PC-9 (cell line): ENCODE measurements around the gene ANKFY1. TPM values are rescaled to one million over a fixed set of nuclear protein-coding genes. Genes with fewer than 3 reads are reported as not detected.
A peak's percentile ranks its signal among the peaks of the same experiment; 100 is the strongest.

Experiments
- BruUV-seq: library from RNA; stranded (reverse); fragments of 400-500 nt; replicated peaks from 2 replicates; lab custom pipeline; 2021; lab: Mats Ljungman, UMichigan
- CTCF ChIA-PET: fragments of 300-600 bp; sonication (Branson Sonifier 250); formaldehyde crosslinking; loops from one replicate; lab custom pipeline; 2022; ENCODE audit warnings: antibody characterized with exemption; lab: Charles Lee
- POLR2A ChIA-PET: fragments of 300-600 bp; sonication (Branson Sonifier 250); formaldehyde crosslinking; loops from one replicate; lab custom pipeline; 2022; ENCODE audit warnings: antibody characterized with exemption; ENCODE audit not compliant: unreplicated experiment; lab: Charles Lee
- DNase-seq, 2 experiments: peaks; one replicate each; pipeline versions ENCODE4 v3.0.0 to v3.0.0-alpha.2; 2015 to 2022; ENCODE audit warnings: mixed read lengths in 1 of 2
- H2AFZ ChIP-seq: fragments of 200-600 bp; sonication (generic); 2 replicates; pipeline ENCODE4 v1.8.1; 2017; ENCODE audit warnings: antibody characterized with exemption
- H3F3A ChIP-seq: fragments of 200-600 bp; sonication (generic); 2 replicates; pipeline ENCODE4 v1.8.1; 2017; ENCODE audit warnings: antibody characterized with exemption, mild to moderate bottlenecking, low read depth; ENCODE audit not compliant: insufficient read depth
- H3K27ac ChIP-seq: fragments of 200-600 bp; sonication (generic); 2 replicates; pipeline ENCODE4 v1.6.1; 2016; ENCODE audit warnings: mixed run types
- H3K27me3 ChIP-seq: fragments of 200-600 bp; sonication (generic); 2 replicates; pipeline ENCODE4 v1.6.1; 2016; ENCODE audit warnings: low read depth, mixed run types; ENCODE audit not compliant: insufficient read depth
- H3K36me3 ChIP-seq: fragments of 200-600 bp; sonication (generic); 2 replicates; pipeline ENCODE4 v1.6.1; 2016; ENCODE audit warnings: low read depth, mixed run types
- H3K4me1 ChIP-seq: fragments of 200-600 bp; sonication (generic); replicated peaks from 2 replicates; pipeline ENCODE4 v1.6.1; 2016; ENCODE audit warnings: mixed run types; ENCODE audit not compliant: insufficient read depth
- H3K4me2 ChIP-seq: fragments of 200-600 bp; sonication (generic); 2 replicates; pipeline ENCODE4 v1.6.1; 2017; ENCODE audit warnings: mixed run types
- H3K4me3 ChIP-seq: fragments of 200-600 bp; sonication (generic); 2 replicates; pipeline ENCODE4 v1.6.1; 2016; ENCODE audit warnings: mixed run types
- H3K79me2 ChIP-seq: fragments of 200-600 bp; sonication (generic); 2 replicates; pipeline ENCODE4 v1.6.1; 2017; ENCODE audit warnings: low read depth, mixed run types
- H3K9me2 ChIP-seq: fragments of 200-600 bp; sonication (generic); 2 replicates; pipeline ENCODE4 v1.8.1; 2017; ENCODE audit warnings: mild to moderate bottlenecking; ENCODE audit not compliant: insufficient read depth
- H3K9me3 ChIP-seq: fragments of 200-600 bp; sonication (generic); 2 replicates; pipeline ENCODE4 v1.8.1; 2016; ENCODE audit warnings: low read depth; ENCODE audit not compliant: insufficient read depth
- H4K20me1 ChIP-seq: fragments of 200-600 bp; sonication (generic); 2 replicates; pipeline ENCODE4 v1.8.1; 2017; ENCODE audit not compliant: insufficient read depth
- CTCF ChIP-seq: fragments of 200-600 bp; sonication (generic); conservative IDR thresholded peaks from 2 replicates; pipeline ENCODE4 v1.6.1; 2017; ENCODE audit warnings: mixed run types, antibody characterized with exemption, mild to moderate bottlenecking, moderate library complexity
- EZH2 ChIP-seq: fragments of 200-600 bp; sonication (generic); IDR thresholded peaks from 2 replicates; pipeline ENCODE4 v1.8.0; 2017; ENCODE audit warnings: antibody characterized with exemption, low read depth
- intact Hi-C: fragments of 100-400 bp; cut with micrococcal nuclease; formaldehyde crosslinking; loops from one replicate; pipeline ENCODE4 v1.10.0; 2022; ENCODE audit not compliant: unreplicated experiment
- total RNA-seq: library from RNA; stranded (reverse); gene quantifications from 2 replicates; pipeline ENCODE4 v1.2.3, GENCODE V29; 2021

The ANKFY1 gene
- total RNA-seq, 1 experiment from 2014 or later, result 63.9 TPM

GRCh38 chr17:4161967-4162305, 101.8 kb downstream of the ANKFY1 start:
- Histone ChIP-seq H3K79me2 (no peaks in the 10 kb centered on the region), H3K4me2 (peak overlapping the region; percentile 81), H4K20me1 (no peaks in the 10 kb centered on the region), H3K27me3 (no peaks in the 10 kb centered on the region), H2AFZ (no peak overlapping the region), H3K4me1 (peaks cover 48% of the 10 kb centered on the region), H3K4me3 (peak overlapping the region; percentile 14; the same call in 1 of the 2 replicates), H3K27ac (peak overlapping the region; percentile 95), H3K9me3 (no peaks in the 10 kb centered on the region), H3K9me2 (no peaks in the 10 kb centered on the region), H3F3A (peaks cover 43% of the 10 kb centered on the region), H3K36me3 (no peaks in the 10 kb centered on the region)
- ChIA-PET CTCF (interaction anchor here (1.1 kb wide), 1 partner anchor 405 kb away, joined by 5 read pairs; no protein-coding TSS in a partner anchor), POLR2A (interaction anchor here (0.5 to 0.7 kb wide), 3 partner anchors 62 to 525 kb away, joined by 5 to 7 read pairs (median 6); partner anchors contain the start of gene CTNS)
- no peak for DNase-seq
- TSS peak; percentile 12 for BruUV-seq
- intact Hi-C loops, result loop anchor here (1.0 to 10.0 kb wide), 3 partner anchors 19 to 437 kb away; partner anchors contain the start of genes CAMKK1, CYB5D2, HASPIN and ZZEF1
- TF ChIP-seq CTCF, result no peak
- no peak for TF ChIP-seq EZH2

- no peaks in the 10 kb centered on the region for H3K79me2 ChIP-seq
- H3K4me1 ChIP-seq, result peaks cover 48% of the 10 kb centered on the region
- POLR2A ChIA-PET, result interaction anchor here (0.5 to 0.7 kb wide), 5 partner anchors 18 to 525 kb away, joined by 3 to 7 read pairs (median 5); partner anchors contain the start of gene CTNS
- BruUV-seq, result TSS peak; percentile 41
- H3K36me3 ChIP-seq, result no peaks in the 10 kb centered on the region
- no peaks in the 10 kb centered on the region for H4K20me1 ChIP-seq
- intact Hi-C loops, result loop anchor here (1.0 to 10.0 kb wide), 3 partner anchors 18 to 437 kb away; partner anchors contain the start of genes CAMKK1, CYB5D2, HASPIN and ZZEF1
- peak overlapping the region; percentile 81 for H3K4me2 ChIP-seq
- H3K4me3 ChIP-seq, result peak overlapping the region; percentile 45
- CTCF ChIA-PET, result interaction anchor here (1.1 kb wide), 1 partner anchor 406 kb away, joined by 5 read pairs; no protein-coding TSS in a partner anchor
- H3K9me3 ChIP-seq, result no peaks in the 10 kb centered on the region
- no peaks in the 10 kb centered on the region for H3K27me3 ChIP-seq
- TF ChIP-seq EZH2, result no peak
- peak; percentile 55 for TF ChIP-seq CTCF
- H3K9me2 ChIP-seq, result no peaks in the 10 kb centered on the region
- H3F3A ChIP-seq, result peaks cover 43% of the 10 kb centered on the region
- peak; percentile 91 to 96 for DNase-seq
- peak overlapping the region; percentile 95 for H3K27ac ChIP-seq
- H2AFZ ChIP-seq, result no peak overlapping the region
Measured at GRCh38 chr17:4161192-4161966, 102.4 kb downstream of the ANKFY1 start.

GRCh38 chr17:4160294-4160859, 103.4 kb downstream of the ANKFY1 start:
- ChIA-PET POLR2A (interaction anchor here (0.6 kb wide), 1 partner anchor 337 kb away, joined by 11 read pairs; no protein-coding TSS in a partner anchor), CTCF (interaction anchor here (0.6 to 0.7 kb wide), 4 partner anchors 16 to 627 kb away, joined by 3 to 8 read pairs (median 5); no protein-coding TSS in a partner anchor)
- intact Hi-C loops, result loop anchor here (10.0 kb wide), 2 partner anchors 266 to 436 kb away; partner anchors contain the start of genes CAMKK1 and HASPIN
- no TSS peak for BruUV-seq
- H2AFZ ChIP-seq, result no peak overlapping the region
- no peaks in the 10 kb centered on the region for H4K20me1 ChIP-seq
- no peaks in the 10 kb centered on the region for H3K9me2 ChIP-seq
- peak overlapping the region; percentile 81 for H3K4me2 ChIP-seq
- TF ChIP-seq EZH2 (no peak), CTCF (no peak)
- DNase-seq, result no peak
- H3F3A ChIP-seq, result peaks cover 43% of the 10 kb centered on the region
- H3K27ac ChIP-seq, result peak overlapping the region; percentile 95
- no peaks in the 10 kb centered on the region for H3K27me3 ChIP-seq
- H3K9me3 ChIP-seq, result no peaks in the 10 kb centered on the region
- H3K4me1 ChIP-seq, result peaks cover 48% of the 10 kb centered on the region
- H3K4me3 ChIP-seq, result peak overlapping the region; percentile 45; the same call in 1 of the 2 replicates
- H3K36me3 ChIP-seq, result no peaks in the 10 kb centered on the region
- no peaks in the 10 kb centered on the region for H3K79me2 ChIP-seq
